Cardiac muscle cell (in vitro differentiated cells and primary cell): ENCODE measurements around the gene ROGDI. TPM values are rescaled to one million over a fixed set of nuclear protein-coding genes. Genes with fewer than 3 reads are reported as not detected.

Experiments
- DNase-seq, 2 donors: peaks; one replicate each; pipeline versions ENCODE4 v3.0.0 to v3.0.0-alpha.2; 2010 to 2017; ENCODE audit warnings: low read depth in 1 of 2, low spot score in 1 of 2
- H3K27ac ChIP-seq: fragments of 200-600 bp; sonication (generic); 2 replicates; pipeline ENCODE4 v1.5.1; 2016
- H3K27me3 ChIP-seq: fragments of 200-600 bp; sonication (generic); 2 replicates; pipeline ENCODE4 v1.6.0; 2016; ENCODE audit warnings: control low read depth
- H3K36me3 ChIP-seq: fragments of 200-600 bp; sonication (generic); 2 replicates; pipeline ENCODE4 v1.5.1; 2016; ENCODE audit warnings: control low read depth
- H3K4me1 ChIP-seq: fragments of 200-600 bp; sonication (generic); 2 replicates; pipeline ENCODE4 v1.8.1; 2017; ENCODE audit warnings: low read depth, mild to moderate bottlenecking, mixed run types
- H3K4me3 ChIP-seq: fragments of 200-600 bp; sonication (generic); 2 replicates; pipeline ENCODE4 v1.5.1; 2016; ENCODE audit warnings: mild to moderate bottlenecking
- H3K9me3 ChIP-seq: fragments of 200-600 bp; sonication (generic); 2 replicates; pipeline ENCODE4 v1.5.1; 2017; ENCODE audit warnings: low read depth, mild to moderate bottlenecking, control low read depth
- polyA plus RNA-seq: library from polyadenylated mRNA; unstranded; fragments of >200 nt; fragmentation: Nextera tagmentation; extraction: Ambion mirVana; gene quantifications from 2 replicates; pipeline ENCODE4 v1.2.1, GENCODE V29; 2016
- total RNA-seq: library from RNA; depleted of rRNA; stranded (reverse); fragments of >200 nt; gene quantifications from 2 replicates; pipeline ENCODE4 v1.2.3, GENCODE V29; 2016
- TF ChIP-seq, protein P1 (sequence below): IDR thresholded peaks from 2 replicates; pipeline ENCODE4 v1.5.1; 2012; ENCODE audit warnings: low read depth, mild to moderate bottlenecking, low read length

The ROGDI gene
- total and polyA plus RNA-seq, 2 experiments from 2014 or later, result 146 to 220 TPM

DNA sequence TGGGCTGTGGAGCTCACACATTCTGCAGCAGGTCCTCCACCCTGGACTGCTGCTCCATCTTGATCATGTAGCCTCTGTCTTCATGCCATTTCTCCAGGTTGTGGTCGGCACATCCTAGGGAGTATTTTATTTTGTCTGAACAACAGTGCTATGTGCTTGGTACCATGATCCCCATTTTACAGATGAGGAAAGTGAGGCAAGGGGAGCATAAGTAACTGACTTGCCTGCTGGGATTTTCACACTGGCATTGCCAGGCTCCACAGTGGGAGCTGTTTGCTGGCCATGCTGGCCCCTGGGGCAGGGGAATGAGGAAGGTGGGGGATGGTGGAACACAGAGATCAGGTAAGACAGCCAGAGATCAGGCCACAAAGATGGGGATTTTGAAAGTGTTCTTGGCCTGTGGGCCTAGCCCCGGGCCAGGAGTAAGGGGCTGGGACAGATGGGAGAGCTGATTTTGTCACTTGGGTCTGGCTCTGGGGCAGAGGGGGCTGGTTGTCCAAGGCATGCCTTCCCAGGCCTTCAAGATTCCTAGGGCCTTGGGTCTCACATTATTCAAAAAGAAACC, 26.2 kb downstream of the ROGDI start:
- H3K27ac ChIP-seq, result no peak overlapping the region
- no peaks in the 10 kb centered on the region for H3K36me3 ChIP-seq
- H3K4me1 ChIP-seq, result no peaks in the 10 kb centered on the region
- no peaks in the 10 kb centered on the region for H3K9me3 ChIP-seq
- no peak overlapping the region for H3K4me3 ChIP-seq
- TF ChIP-seq, protein P1, sequence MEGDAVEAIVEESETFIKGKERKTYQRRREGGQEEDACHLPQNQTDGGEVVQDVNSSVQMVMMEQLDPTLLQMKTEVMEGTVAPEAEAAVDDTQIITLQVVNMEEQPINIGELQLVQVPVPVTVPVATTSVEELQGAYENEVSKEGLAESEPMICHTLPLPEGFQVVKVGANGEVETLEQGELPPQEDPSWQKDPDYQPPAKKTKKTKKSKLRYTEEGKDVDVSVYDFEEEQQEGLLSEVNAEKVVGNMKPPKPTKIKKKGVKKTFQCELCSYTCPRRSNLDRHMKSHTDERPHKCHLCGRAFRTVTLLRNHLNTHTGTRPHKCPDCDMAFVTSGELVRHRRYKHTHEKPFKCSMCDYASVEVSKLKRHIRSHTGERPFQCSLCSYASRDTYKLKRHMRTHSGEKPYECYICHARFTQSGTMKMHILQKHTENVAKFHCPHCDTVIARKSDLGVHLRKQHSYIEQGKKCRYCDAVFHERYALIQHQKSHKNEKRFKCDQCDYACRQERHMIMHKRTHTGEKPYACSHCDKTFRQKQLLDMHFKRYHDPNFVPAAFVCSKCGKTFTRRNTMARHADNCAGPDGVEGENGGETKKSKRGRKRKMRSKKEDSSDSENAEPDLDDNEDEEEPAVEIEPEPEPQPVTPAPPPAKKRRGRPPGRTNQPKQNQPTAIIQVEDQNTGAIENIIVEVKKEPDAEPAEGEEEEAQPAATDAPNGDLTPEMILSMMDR, result no peak
- no peak for DNase-seq
- H3K27me3 ChIP-seq, result no peaks in the 10 kb centered on the region

DNA sequence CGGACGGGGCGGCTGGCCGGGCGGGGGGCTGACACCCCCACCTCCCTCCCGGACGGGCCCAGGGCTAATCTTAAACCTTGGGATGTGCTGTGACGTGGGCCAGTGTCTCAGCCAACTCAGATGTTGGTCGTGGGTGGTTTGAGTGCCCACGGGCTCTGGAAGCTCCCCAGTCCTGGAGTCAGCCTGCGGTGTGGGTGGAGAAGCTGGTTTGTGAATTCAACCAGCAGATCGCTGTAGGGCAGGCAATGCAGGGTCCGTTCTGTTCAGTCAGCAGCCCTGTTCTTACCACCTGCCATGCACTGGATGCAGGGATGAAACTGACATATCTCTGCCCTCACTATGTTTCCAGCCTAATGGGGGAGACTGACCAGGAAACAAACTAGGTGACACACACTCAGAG, 27.4 kb downstream of the ROGDI start:
- TF ChIP-seq, protein P1, result no peak
- DNase-seq, result no peak
- Histone ChIP-seq H3K27me3 (no peaks in the 10 kb centered on the region), H3K9me3 (no peaks in the 10 kb centered on the region), H3K4me3 (no peak overlapping the region), H3K36me3 (no peaks in the 10 kb centered on the region), H3K4me1 (no peaks in the 10 kb centered on the region), H3K27ac (no peak overlapping the region)

DNA sequence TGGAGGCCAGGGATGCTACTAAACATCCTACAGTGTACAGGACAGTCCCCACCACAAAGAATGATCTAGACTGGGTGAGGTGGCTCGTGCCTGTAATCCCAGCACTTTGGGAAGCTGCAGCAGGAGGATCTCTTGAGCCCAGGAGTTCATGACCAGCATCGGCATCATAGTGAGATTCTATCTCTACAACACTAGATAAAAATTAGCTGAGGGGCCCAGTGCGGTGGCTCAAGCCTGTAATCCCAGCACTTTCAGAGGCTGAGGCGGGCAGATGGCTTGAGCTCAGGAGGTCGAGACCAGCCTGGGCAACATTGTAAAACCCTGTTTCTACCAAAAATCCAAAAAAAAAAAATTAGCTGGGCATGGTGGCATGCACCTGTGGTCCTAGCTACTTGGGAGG, 30.1 kb downstream of the ROGDI start:
- DNase-seq, result no peak
- no peaks in the 10 kb centered on the region for H3K9me3 ChIP-seq

DNA sequence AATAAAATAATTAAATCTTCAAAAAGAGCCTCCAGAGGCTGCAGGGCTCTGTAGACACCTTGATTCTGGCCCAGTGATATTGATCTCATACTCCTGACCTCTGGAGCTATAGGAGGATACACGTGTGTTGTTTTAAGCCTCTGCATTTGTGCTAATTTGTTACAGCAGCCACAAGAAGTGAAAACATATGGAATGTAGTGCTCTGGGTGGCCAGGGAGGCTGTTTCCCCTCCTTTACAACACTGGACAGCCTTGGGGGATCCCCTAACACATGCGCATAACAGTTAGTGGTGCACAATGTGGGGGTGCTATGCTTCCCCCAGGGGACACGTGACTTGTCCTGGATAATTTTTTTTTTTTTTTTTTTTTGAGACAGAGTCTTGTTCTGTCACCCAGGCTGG, 30.8 kb downstream of the ROGDI start:
- Histone ChIP-seq H3K36me3 (no peaks in the 10 kb centered on the region), H3K27ac (no peak overlapping the region), H3K9me3 (no peaks in the 10 kb centered on the region), H3K27me3 (no peaks in the 10 kb centered on the region), H3K4me3 (no peak overlapping the region), H3K4me1 (peaks cover 4% of the 10 kb centered on the region)
- TF ChIP-seq, protein P1, result no peak
- DNase-seq, result no peak

More for the DNA sequence above, 30.1 kb downstream of the ROGDI start:
- H3K27me3 ChIP-seq, result no peaks in the 10 kb centered on the region
- no peaks in the 10 kb centered on the region for H3K36me3 ChIP-seq
- no peak overlapping the region for H3K4me3 ChIP-seq
- no peak overlapping the region for H3K27ac ChIP-seq
- H3K4me1 ChIP-seq, result peaks cover 4% of the 10 kb centered on the region
- TF ChIP-seq, protein P1, result no peak

DNA sequence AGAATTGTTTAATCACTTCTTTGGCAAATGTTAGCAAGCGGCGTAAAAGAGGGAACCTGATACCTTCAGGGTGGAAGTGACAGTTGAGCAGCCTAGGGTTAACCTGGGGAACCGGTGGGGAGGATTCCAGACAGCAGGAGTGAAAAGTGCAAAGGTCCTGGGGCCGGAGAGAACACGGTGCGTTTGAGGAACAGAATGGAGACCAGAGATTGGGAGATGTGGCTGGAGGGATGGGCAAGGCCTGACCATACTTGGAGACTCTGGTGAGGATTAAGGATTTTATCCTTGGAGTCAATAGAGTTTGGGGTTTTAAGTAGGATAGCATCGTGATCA, 33.2 kb downstream of the ROGDI start:
- Histone ChIP-seq H3K27ac (peak overlapping the region; percentile 2), H3K4me1 (peaks cover 4% of the 10 kb centered on the region), H3K27me3 (no peaks in the 10 kb centered on the region), H3K36me3 (peaks cover 3% of the 10 kb centered on the region), H3K9me3 (no peaks in the 10 kb centered on the region), H3K4me3 (no peak overlapping the region)
- no peak for DNase-seq
- TF ChIP-seq, protein P1, result no peak
